CD4-positive, alpha-beta T cell (primary cell): Measurements from ENCODE around the gene CERK. TPM values are rescaled to one million over a fixed set of nuclear protein-coding genes. Genes with fewer than 3 reads are reported as not detected.
A peak's percentile ranks its signal among the peaks of the same experiment; 100 is the strongest.

Experiments used
- ATAC-seq: fragments of 200-7000 bp; cut with Tn5 transposase; one replicate; pipeline ENCODE4 v1.10.0; 2022; ENCODE audit warnings: mild to moderate bottlenecking; ENCODE audit not compliant: poor library complexity
- CTCF ChIA-PET: fragments of 350-600 bp; sonication (Branson Sonifier 250); formaldehyde crosslinking; loops from one replicate; lab custom pipeline; 2021; ENCODE audit warnings: antibody characterized with exemption, inconsistent platforms; lab: Charles Lee
- POLR2A ChIA-PET: fragments of 350-600 bp; sonication (Branson Sonifier 250); formaldehyde crosslinking; loops from one replicate; lab custom pipeline; 2021; ENCODE audit warnings: antibody characterized with exemption, inconsistent platforms; lab: Charles Lee
- DNase-seq, 14 experiments: peaks; one replicate each; pipeline ENCODE4 v3.0.0-alpha.2; 2013 to 2020; ENCODE audit warnings: mixed read lengths in 2 of 14
- H3K27ac ChIP-seq, 2 donors: one replicate each; pipeline versions ENCODE4 v1.5.1 to v1.7.0; 2013; ENCODE audit warnings: low read length in 2 of 2, low read depth in 1 of 2, mild to moderate bottlenecking in 1 of 2
- H3K27me3 ChIP-seq, 2 experiments: 1 replicate in 1 of 2; 2 replicates in 1 of 2; pipeline versions ENCODE4 v1.6.1 to v1.7.0; 2013; ENCODE audit warnings: low read length in 2 of 2, control low read depth in 1 of 2, mild to moderate bottlenecking in 1 of 2, moderate library complexity in 1 of 2; ENCODE audit not compliant: insufficient read depth in 2 of 2, control insufficient read depth in 1 of 2
- H3K36me3 ChIP-seq: one replicate; pipeline ENCODE4 v1.6.1; 2013; ENCODE audit warnings: low read length, control low read depth; ENCODE audit not compliant: insufficient read depth
- H3K4me1 ChIP-seq: one replicate; pipeline ENCODE4 v1.6.1; 2013; ENCODE audit warnings: low read length, control low read depth; ENCODE audit not compliant: insufficient read depth
- H3K4me3 ChIP-seq: one replicate; pipeline ENCODE4 v1.5.1; 2013; ENCODE audit warnings: mild to moderate bottlenecking, low read length, moderate library complexity
- H3K9me3 ChIP-seq, 2 experiments: 1 replicate in 1 of 2; 2 replicates in 1 of 2; pipeline versions ENCODE4 v1.6.1 to v1.7.0; 2013; ENCODE audit warnings: low read length in 2 of 2, mild to moderate bottlenecking in 2 of 2, control low read depth in 1 of 2, moderate library complexity in 1 of 2; ENCODE audit not compliant: control insufficient read depth in 1 of 2, insufficient read depth in 1 of 2
- H3K27ac Mint-ChIP-seq: one replicate; pipeline ENCODE4 v1.8.0; 2020; ENCODE audit warnings: mixed read lengths
- H3K27me3 Mint-ChIP-seq: one replicate; pipeline ENCODE4 v1.8.0; 2021; ENCODE audit warnings: mixed read lengths
- H3K36me3 Mint-ChIP-seq: one replicate; pipeline ENCODE4 v1.8.0; 2021; ENCODE audit warnings: low read depth, mixed read lengths
- H3K4me1 Mint-ChIP-seq: one replicate; pipeline ENCODE4 v1.8.0; 2021; ENCODE audit warnings: low read depth, mixed read lengths
- H3K4me3 Mint-ChIP-seq: one replicate; pipeline ENCODE4 v1.8.0; 2020; ENCODE audit warnings: mild to moderate bottlenecking, mixed read lengths
- H3K9me3 Mint-ChIP-seq: one replicate; pipeline ENCODE4 v1.8.0; 2020; ENCODE audit warnings: mixed read lengths
- CTCF ChIP-seq: fragments of 200-600 bp; IDR thresholded peaks from one replicate; pipeline ENCODE4 v1.8.0; 2022; ENCODE audit warnings: antibody characterized with exemption, mild to moderate bottlenecking
- intact Hi-C, 2 experiments: fragments of 100-400 bp; cut with DNase I in 1 of 2; cut with micrococcal nuclease in 1 of 2; formaldehyde crosslinking; loops; one replicate each; pipeline versions ENCODE4 v1.15.1 to v1.9.0; 2023 to 2025; cut with DNase I, micrococcal nuclease
- total RNA-seq, 174 experiments: library from RNA in 2 of 174; stranded (reverse) in 2 of 174; gene quantifications; one replicate each; pipeline ENCODE4 v1.2.3 and lab custom pipeline; 2021 to 2026

The CERK gene
- total RNA-seq, 2 experiments from 2014 or later, result 84.6 to 88.5 TPM

GRCh38 chr22:46767249-46767985, 29.4 kb upstream of the CERK start:
- peaks cover 11% of the 10 kb centered on the region for H3K36me3 ChIP-seq
- ChIA-PET POLR2A (interaction anchor here (0.9 kb wide), 1 partner anchor 24 kb away, joined by 3 read pairs; no protein-coding TSS in a partner anchor), CTCF (interaction anchor here (0.9 to 1.6 kb wide), 2 partner anchors 36 to 37 kb away, joined by 3 to 5 read pairs; no protein-coding TSS in a partner anchor)
- no peak for DNase-seq
- no peaks in the 10 kb centered on the region for H3K9me3 ChIP-seq
- Mint-ChIP-seq H3K4me1 (peaks cover 67% of the 10 kb centered on the region), H3K27ac (peak overlapping the region; percentile 79), H3K27me3 (no peaks in the 10 kb centered on the region), H3K4me3 (peak overlapping the region; percentile 30), H3K9me3 (no peaks in the 10 kb centered on the region), H3K36me3 (peaks cover 56% of the 10 kb centered on the region)
- H3K4me3 ChIP-seq, result no peak overlapping the region
- H3K27me3 ChIP-seq, result no peaks in the 10 kb centered on the region
- H3K4me1 ChIP-seq, result peaks cover 66% of the 10 kb centered on the region
- intact Hi-C loops, result no loop called here
- no peak for ATAC-seq
- no peak for TF ChIP-seq CTCF
- H3K27ac ChIP-seq, result peak overlapping the region in 1 of 2 donors; percentile 33

DNA sequence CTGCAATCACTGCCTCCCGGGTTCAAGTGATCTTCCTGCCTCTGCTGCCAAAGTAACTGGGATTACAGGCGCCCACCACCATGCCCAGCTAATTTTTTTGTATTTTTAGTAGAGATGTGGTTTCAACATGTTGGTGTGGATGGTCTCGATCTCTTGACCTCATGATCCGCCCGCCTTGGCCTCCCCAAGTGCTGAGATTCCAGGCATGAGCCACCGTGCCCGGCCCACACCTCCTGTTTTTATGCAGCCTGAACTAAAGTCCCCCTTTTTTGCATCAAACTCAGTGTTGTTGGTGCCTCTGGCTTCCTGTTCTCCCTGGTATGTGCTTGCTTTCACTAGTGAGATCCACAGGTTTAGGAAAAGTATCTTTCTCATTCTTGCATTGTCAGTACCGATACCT, 28.6 kb upstream of the CERK start:
- H3K4me3 ChIP-seq, result no peak overlapping the region
- Mint-ChIP-seq H3K36me3 (peaks cover 61% of the 10 kb centered on the region), H3K27ac (peak overlapping the region; percentile 79), H3K9me3 (no peaks in the 10 kb centered on the region), H3K4me3 (peak overlapping the region; percentile 30), H3K4me1 (peaks cover 75% of the 10 kb centered on the region), H3K27me3 (no peaks in the 10 kb centered on the region)
- DNase-seq (no peak), ATAC-seq (no peak)
- POLR2A ChIA-PET, result no interaction called here
- no peak for TF ChIP-seq CTCF
- no peak overlapping the region for H3K27ac ChIP-seq
- H3K9me3 ChIP-seq, result no peaks in the 10 kb centered on the region
- no peaks in the 10 kb centered on the region for H3K27me3 ChIP-seq
- CTCF ChIA-PET, result interaction anchor here (0.7 to 0.9 kb wide), 2 partner anchors 28 to 36 kb away, joined by 3 read pairs; no protein-coding TSS in a partner anchor
- H3K4me1 ChIP-seq, result peaks cover 72% of the 10 kb centered on the region
- H3K36me3 ChIP-seq, result peaks cover 11% of the 10 kb centered on the region
- intact Hi-C loops, result no loop called here

GRCh38 chr22:46764779-46765485, 26.9 kb upstream of the CERK start:
- Histone ChIP-seq H3K4me1 (peaks cover 67% of the 10 kb centered on the region), H3K27me3 (no peaks in the 10 kb centered on the region), H3K4me3 (no peak overlapping the region), H3K27ac (no peak overlapping the region), H3K36me3 (peaks cover 11% of the 10 kb centered on the region), H3K9me3 (no peaks in the 10 kb centered on the region)
- Mint-ChIP-seq H3K36me3 (peaks cover 53% of the 10 kb centered on the region), H3K9me3 (no peaks in the 10 kb centered on the region), H3K4me1 (peaks cover 72% of the 10 kb centered on the region), H3K27me3 (no peaks in the 10 kb centered on the region), H3K27ac (peak overlapping the region; percentile 100), H3K4me3 (peak overlapping the region; percentile 99)
- intact Hi-C loops, result loop anchor here in 1 of 2 experiments (2.0 kb wide), 1 partner anchor 24 kb away; no protein-coding TSS in a partner anchor
- CTCF ChIA-PET, result interaction anchor here (1.4 to 11.7 kb wide), 3 partner anchors 23 to 37 kb away, joined by 4 to 130 read pairs (median 6); no protein-coding TSS in a partner anchor
- DNase-seq, result no peak
- POLR2A ChIA-PET, result no interaction called here
- no peak for ATAC-seq
- no peak for TF ChIP-seq CTCF
